DMS53 (cell line): ENCODE results near the gene RNF115.
"Not testable (repeated sequence)": the region's sequence is repeated elsewhere in the genome, so short reads cannot be mapped to it uniquely, and the experiment has no call there.

Experiments used
- DNase-seq: peaks from one replicate; lab custom pipeline; 2025; lab: John Stamatoyannopoulos, UW

Gene RNF115

GRCh38 chr1:145823565-145824498, at the start of gene RNF115, which contains the start of gene POLR3C:
Gene RNF115 (minus strand): TSS chr1:145824095. CDS start chr1:145823873, 222 bp downstream.
Gene POLR3C (plus strand): TSS chr1:145824200. CDS start chr1:145825777, 1,577 bp downstream.
- peak; percentile 97 for DNase-seq

GRCh38 chr1:145871994-145872924, 48.4 kb upstream of the RNF115 start:
- no peak for DNase-seq

- DNase-seq, result no peak
Measured at GRCh38 chr1:145868232-145868631, 44.3 kb upstream of the RNF115 start.

DNA sequence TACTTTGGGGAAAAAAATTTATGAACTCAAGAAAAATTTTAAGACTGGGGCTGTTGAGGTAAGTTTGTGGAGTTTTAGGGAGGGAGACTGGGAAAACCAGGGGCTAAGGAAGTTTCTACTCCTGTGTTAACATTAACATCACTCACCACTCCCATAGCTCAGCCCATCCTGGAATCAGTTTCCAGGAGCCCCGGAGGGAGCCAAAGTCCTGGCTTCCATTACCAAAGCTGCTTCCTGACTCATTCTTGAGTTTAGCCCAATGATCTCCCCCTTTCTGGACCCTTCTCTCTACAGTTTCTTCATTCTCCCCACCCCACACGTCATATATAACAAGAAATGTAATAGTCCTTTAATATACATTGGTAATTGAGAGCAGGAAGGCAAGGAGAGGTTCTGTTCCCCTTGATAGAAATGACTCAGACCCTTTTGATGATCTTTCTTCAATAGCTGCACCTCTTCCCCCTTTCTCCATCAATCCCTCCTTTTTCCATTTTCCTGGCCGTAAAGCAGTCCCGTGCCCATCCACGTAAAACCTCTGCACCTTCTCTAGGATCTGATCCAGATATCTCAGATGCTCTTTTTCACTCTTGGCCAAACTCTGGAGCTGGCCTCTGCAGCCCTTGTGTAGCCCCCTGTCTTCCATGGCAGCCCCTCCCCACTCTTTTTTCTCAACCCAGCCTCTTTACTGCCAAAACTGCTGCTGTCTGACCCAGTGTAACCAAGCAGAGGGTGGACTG, 39.6 kb upstream of the RNF115 start:
- DNase-seq, result no peak

DNA sequence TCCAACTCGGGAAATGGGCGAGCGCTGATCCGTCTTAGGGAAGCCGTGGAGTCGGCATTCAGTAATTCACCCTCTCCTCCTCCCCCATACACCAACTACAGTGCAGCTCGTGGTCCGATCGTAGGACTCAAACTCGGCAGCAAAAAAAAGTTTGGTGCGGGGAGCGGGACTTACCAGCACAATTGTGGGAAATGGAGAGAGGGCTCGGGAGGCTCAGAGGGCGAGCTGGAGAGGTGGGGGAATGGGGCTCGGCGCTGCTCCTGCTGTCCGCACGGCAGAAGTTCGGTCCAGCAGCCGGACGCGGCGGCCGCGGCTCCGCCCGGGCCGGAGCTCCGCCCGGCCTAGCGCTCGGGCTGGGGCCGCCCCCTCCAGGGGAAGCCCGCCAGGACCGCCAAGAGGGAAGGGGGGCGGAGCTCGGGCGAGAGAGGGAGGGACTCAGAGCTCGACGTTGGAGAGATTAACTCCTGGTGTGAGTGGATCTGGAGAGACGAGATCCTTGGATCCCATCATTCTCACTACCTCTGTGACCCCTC, 35.7 kb upstream of the RNF115 start:
- DNase-seq, result peak; percentile 91

GRCh38 chr1:145858901-145859490, 35.1 kb upstream of the RNF115 start, which contains the start of gene PIAS3:
Gene PIAS3 (minus strand): TSS chr1:145859081. CDS start chr1:145858990, 91 bp downstream.
- peak; percentile 95 for DNase-seq

- DNase-seq, result peak; percentile 66
Measured at GRCh38 chr1:145858238-145858900, 34.5 kb upstream of the RNF115 start.

GRCh38 chr1:145857170-145857569, 33.3 kb upstream of the RNF115 start:
- DNase-seq, result no peak

GRCh38 chr1:145855426-145855948, 31.6 kb upstream of the RNF115 start:
- no peak for DNase-seq

- DNase-seq, result no peak
Measured at GRCh38 chr1:145849356-145850160, 25.7 kb upstream of the RNF115 start.

DNA sequence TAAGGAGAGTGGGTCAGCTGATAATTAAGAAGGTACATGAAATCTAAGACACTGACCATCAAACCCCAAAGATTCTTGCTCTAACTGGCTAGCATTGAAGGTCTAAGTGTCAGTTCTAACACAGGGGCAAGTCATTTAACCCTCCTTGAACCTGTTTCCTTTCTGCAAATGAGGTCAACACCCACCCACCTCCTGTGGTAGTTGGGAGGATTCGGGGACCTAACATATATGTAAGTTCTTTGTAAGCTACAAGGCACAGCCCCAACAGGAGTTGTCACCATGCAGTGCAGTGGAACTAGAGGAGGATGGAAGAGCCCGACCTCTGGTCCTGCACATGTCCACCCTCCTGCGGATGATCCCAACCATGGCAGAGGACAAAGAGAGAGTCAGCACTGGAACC, 23.9 kb upstream of the RNF115 start:
- DNase-seq, result no peak

GRCh38 chr1:145846201-145846612, 22.3 kb upstream of the RNF115 start:
- DNase-seq, result peak; percentile 46

DNA sequence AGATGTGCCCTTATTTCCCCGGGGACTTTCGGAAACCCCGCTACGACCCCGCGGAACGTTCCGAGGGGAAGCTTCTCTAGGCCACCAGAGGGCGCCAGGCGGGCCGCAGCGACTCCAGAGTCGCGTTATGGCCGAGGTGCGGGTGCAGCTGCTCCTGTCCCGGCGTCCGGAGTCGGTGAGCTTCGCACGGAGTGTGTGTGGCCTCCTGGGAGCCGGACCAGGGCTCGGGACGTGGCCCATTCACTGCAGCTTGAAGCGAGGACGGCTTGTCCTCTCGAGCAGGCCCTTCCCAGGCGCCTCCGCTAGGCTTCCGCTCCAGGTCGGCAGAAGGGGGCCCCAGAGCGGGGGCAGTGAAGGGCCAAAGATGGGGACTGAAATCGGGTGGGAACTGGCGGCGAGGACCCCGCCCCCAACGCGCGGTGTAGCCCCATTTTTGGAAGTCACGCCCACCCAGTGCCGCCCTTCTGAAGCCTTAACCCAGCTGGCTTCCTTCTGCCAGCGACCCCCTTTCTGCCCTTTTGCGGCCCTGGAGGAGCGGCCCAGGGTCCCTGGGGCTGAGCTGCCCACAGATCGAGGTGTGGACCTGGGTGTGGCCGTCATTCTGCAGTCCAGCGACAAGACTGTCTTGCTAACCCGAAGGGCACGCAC, 21.7 kb upstream of the RNF115 start, which contains the start of gene NUDT17:
TSS of gene NUDT17 (plus strand) at position 117 of the 648 bp plus-strand sequence. CDS start at position 128, 11 bp downstream.
- peak; percentile 92 for DNase-seq

GRCh38 chr1:145845144-145845513, 21.2 kb upstream of the RNF115 start:
- DNase-seq, result peak; percentile 72

DNA sequence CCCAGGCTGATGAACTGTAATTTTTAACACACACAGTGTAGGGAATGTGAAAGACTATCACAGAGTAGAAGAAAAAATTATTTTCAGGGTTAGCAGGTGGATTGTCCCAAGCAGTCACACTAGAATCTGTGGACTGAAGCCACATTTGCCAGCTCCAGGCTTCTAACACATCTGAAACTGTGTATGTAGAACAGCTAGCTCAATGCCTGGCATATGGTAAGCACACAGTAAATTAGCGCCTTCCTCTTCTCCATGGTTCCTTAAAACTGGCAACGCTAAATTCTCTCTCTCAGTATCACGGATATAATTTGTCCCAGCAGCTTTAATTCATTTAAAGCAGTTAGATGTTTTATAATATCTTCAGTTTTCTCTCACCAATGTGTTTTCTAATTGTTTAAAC, 19.1 kb upstream of the RNF115 start:
- DNase-seq, result peak; percentile 46

GRCh38 chr1:145837656-145838055, 13.8 kb upstream of the RNF115 start:
- no peak for DNase-seq

DNA sequence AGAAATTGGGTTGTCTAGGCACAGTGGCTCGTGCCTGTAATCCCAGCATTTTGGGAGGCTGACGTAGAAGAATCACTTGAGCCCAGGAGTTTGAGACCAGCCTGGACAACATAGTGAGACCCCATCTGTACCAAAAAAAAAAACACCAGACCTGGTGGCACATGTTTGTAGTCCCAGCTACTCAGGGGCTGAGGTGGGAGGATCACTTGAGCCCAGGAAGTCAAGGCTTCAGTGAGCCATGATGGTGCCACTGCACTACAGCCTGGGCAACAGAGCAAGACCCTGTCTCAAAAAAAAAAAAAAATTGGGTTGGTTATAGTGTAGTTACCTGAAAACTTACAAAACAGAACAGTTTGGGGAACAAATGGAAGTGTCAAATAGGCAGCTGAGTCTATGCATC, 6.9 kb upstream of the RNF115 start:
- not testable (repeated sequence) for DNase-seq

DNA sequence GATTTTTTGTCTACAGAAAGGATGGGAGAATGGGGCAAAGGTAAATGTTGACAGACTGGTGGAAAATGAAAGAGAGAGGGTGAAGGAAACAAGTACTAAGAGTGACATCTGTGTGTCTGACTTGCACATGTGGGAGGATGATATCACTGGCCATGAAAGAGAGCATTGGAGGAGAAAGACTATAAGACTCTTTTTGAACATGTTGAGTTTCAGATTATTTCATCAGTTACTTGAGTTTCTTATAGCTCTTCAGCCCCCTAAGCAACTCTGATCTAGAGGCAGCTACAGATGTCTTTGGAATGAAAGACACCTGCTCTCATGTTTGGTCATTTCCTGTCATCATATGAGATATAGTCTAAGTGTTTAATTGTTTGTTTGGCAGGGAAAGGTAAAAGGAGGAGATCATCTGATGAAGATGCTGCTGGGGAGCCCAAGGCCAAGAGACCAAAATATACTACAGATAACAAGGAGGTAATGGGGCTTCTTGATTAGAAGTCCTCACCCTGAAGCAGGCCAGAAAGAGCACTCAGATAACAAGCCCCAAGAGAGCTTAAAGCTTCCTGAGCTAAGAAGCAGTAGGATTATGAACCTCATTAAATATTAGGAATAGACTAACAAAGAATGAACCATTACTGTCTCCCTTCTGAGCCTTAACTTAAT, 4.6 kb upstream of the RNF115 start:
- DNase-seq, result no peak
